Chondrocyte (in vitro differentiated cells): ENCODE data around the gene ZFR2. TPM values are rescaled to one million over a fixed set of nuclear protein-coding genes. Genes with fewer than 3 reads are reported as not detected.

Source experiments
- DNase-seq: peaks from one replicate; pipeline ENCODE4 v3.0.0; 2021; ENCODE audit warnings: mixed read lengths, low spot score
- H3K27ac Mint-ChIP-seq: one replicate; pipeline ENCODE4 v1.8.0; 2021; ENCODE audit warnings: mild to moderate bottlenecking, moderate library complexity, mixed read lengths; ENCODE audit not compliant: unreplicated experiment
- H3K27me3 Mint-ChIP-seq: 2 replicates; pipeline ENCODE4 v1.8.0; 2021; ENCODE audit warnings: low read depth, mixed read lengths
- H3K36me3 Mint-ChIP-seq: 2 replicates; pipeline ENCODE4 v1.8.0; 2021; ENCODE audit warnings: low read depth, mixed read lengths
- H3K4me1 Mint-ChIP-seq: 2 replicates; pipeline ENCODE4 v1.8.0; 2021; ENCODE audit warnings: low read depth, mild to moderate bottlenecking, mixed read lengths
- H3K4me3 Mint-ChIP-seq: one replicate; pipeline ENCODE4 v1.8.0; 2021; ENCODE audit warnings: mild to moderate bottlenecking, moderate library complexity, mixed read lengths; ENCODE audit not compliant: unreplicated experiment
- H3K9me3 Mint-ChIP-seq: 2 replicates; pipeline ENCODE4 v1.8.0; 2021; ENCODE audit warnings: low read depth, mixed read lengths
- total RNA-seq: library from RNA; stranded (reverse); gene quantifications from 3 replicates; pipeline ENCODE4 v1.2.1, GENCODE V29; 2021
- TF ChIP-seq, protein P1 (sequence below): fragments of 200-600 bp; sonication (generic); IDR thresholded peaks from 2 replicates; pipeline ENCODE4 v1.5.0; 2021; ENCODE audit warnings: antibody characterized with exemption, mild to moderate bottlenecking, moderate library complexity

Gene ZFR2
- total RNA-seq, 1 donor from 2014 or later: not detected

DNA sequence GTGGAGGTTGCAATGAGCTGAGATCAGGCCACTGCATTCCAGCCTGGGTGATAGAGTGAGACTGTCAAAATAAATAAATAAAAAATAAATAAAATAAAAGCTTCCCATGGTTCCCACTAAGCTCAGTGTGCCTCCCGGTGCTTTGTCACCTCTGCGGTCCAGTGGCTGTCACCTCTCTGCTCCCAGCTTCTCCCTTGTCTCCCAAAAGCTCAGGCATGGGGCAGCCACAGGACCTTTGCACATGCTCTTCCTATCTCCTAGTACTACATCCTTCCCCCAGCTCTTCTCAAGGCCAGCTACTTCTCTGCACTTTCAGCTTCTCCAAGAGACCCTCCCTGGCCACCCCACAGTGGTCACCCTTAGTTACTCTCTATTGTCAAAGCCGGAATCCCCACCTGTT is 75.0 kb downstream of the ZFR2 start:
- Mint-ChIP-seq H3K27me3 (peaks cover 29% of the 10 kb centered on the region), H3K27ac (no peak overlapping the region), H3K36me3 (peaks cover 11% of the 10 kb centered on the region), H3K9me3 (peaks cover 17% of the 10 kb centered on the region), H3K4me1 (no peaks in the 10 kb centered on the region), H3K4me3 (no peak overlapping the region)
- no peak for DNase-seq
- TF ChIP-seq, protein P1, sequence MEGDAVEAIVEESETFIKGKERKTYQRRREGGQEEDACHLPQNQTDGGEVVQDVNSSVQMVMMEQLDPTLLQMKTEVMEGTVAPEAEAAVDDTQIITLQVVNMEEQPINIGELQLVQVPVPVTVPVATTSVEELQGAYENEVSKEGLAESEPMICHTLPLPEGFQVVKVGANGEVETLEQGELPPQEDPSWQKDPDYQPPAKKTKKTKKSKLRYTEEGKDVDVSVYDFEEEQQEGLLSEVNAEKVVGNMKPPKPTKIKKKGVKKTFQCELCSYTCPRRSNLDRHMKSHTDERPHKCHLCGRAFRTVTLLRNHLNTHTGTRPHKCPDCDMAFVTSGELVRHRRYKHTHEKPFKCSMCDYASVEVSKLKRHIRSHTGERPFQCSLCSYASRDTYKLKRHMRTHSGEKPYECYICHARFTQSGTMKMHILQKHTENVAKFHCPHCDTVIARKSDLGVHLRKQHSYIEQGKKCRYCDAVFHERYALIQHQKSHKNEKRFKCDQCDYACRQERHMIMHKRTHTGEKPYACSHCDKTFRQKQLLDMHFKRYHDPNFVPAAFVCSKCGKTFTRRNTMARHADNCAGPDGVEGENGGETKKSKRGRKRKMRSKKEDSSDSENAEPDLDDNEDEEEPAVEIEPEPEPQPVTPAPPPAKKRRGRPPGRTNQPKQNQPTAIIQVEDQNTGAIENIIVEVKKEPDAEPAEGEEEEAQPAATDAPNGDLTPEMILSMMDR: no peak

DNA sequence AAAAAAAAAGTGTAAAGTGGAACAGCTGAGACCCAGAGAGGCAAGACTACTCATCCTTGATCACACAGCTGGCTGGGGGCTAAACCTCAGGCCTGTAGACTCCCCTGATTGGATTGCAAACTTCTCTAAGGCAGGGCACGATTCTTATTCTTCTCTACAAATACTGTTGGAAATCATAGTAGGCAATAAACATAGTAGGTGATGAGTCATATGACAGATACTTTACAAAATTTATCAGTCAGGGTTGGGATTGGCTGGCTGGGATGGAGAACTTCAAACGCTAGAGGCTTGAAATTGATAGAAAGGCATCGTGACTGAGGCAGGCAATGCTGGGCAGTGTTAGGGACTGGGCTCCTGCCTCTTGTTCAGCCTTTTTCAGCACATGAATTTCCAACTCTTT is 76.7 kb downstream of the ZFR2 start:
- no peak overlapping the region for H3K27ac Mint-ChIP-seq
- H3K36me3 Mint-ChIP-seq: peaks cover 11% of the 10 kb centered on the region
- DNase-seq: no peak
- H3K9me3 Mint-ChIP-seq: peaks cover 17% of the 10 kb centered on the region
- H3K4me1 Mint-ChIP-seq: no peaks in the 10 kb centered on the region
- peaks cover 27% of the 10 kb centered on the region for H3K27me3 Mint-ChIP-seq
- no peak overlapping the region for H3K4me3 Mint-ChIP-seq
- TF ChIP-seq, protein P1: no peak

DNA sequence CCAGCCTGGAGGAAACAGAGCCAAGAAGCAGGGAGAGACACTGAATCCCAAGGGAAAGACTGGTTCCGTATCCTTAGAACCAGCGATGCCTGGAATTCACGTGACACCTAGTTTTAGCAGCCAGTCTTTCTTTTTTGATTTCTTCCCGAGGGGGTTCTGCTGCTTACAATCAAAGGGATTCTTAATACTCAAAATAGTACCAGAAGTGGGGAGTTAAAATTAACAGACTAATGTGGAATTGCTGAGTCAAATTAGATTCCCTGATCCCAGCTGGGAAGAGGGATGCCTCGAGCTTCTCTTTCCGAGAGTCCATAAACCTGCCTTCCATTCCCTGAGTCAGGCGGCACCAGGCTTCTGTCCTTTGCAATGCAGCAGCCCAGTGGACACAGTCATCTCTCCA is 77.9 kb downstream of the ZFR2 start:
- TF ChIP-seq, protein P1: no peak
- H3K36me3 Mint-ChIP-seq: peaks cover 8% of the 10 kb centered on the region
- no peak for DNase-seq
- no peak overlapping the region for H3K4me3 Mint-ChIP-seq
- H3K27ac Mint-ChIP-seq: no peak overlapping the region
- peaks cover 22% of the 10 kb centered on the region for H3K27me3 Mint-ChIP-seq
- no peaks in the 10 kb centered on the region for H3K4me1 Mint-ChIP-seq
- peaks cover 11% of the 10 kb centered on the region for H3K9me3 Mint-ChIP-seq

DNA sequence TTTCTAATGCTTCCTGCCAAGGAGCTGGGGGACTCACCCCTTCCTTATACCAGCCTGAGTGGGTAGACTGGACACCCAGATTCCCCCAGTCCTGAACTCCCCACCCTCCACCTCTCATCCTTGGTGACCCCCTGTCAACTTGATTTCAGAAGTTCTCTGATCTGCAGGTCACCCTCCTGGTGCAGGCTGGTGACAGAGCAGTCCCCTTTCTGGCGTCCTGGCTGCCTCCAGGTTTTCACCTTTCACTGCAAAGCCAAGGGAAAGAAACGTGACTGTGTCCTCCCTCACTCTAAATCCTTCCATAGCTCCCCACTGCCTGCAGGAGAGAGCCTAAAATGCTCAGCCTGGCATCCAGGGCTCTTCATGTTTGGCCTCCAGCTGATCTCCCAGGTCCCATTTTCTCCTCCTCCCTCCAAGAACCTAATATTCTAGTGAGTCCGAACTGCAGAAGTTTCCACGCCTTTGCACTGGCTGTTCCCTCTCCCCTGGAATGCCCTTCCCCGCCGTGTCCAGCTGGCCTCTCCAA is 78.6 kb downstream of the ZFR2 start:
- peaks cover 11% of the 10 kb centered on the region for H3K9me3 Mint-ChIP-seq
- H3K27me3 Mint-ChIP-seq: peaks cover 22% of the 10 kb centered on the region
- no peak overlapping the region for H3K4me3 Mint-ChIP-seq
- no peaks in the 10 kb centered on the region for H3K4me1 Mint-ChIP-seq
- H3K27ac Mint-ChIP-seq: no peak overlapping the region
- no peak for DNase-seq
- peaks cover 8% of the 10 kb centered on the region for H3K36me3 Mint-ChIP-seq
- TF ChIP-seq, protein P1: no peak

DNA sequence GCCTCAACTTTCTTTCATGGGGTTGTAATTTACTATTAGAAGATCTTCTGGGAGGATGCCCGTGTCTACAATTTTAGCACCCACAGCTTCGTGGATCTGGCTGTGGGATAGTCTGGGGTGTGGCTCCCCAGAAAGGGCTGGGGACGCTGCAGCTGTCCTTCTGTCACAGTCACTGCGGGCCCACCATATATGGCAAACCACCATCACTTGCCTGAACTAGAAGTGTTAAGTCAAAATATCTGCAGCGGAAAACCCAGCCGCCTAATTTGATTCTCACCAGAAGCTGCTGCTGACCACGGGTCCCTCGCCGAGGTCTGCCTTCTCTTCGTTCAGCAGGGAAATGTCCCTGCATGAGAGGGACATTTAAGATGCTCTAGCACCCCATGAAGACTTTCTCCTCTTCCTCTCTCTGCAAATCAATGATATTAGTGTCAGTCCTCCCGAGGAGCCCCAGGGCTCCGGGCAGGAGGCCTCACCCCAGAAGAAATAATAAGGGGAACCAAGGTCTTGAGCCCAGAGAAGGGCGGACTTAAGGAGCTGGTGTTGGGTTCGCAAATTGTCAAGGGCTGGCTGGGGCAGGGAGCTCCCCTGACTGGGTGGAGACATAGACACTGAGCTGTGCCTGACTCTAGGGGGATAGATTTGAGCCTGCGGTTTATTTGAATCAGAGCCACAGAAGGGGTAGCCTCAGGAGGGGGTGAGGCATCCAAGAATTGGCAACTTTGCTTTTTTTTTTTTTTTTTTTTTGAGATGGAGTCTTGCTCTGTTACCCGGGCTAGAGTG is 79.7 kb downstream of the ZFR2 start:
- TF ChIP-seq, protein P1: no peak
- DNase-seq: no peak
- H3K27me3 Mint-ChIP-seq: peaks cover 31% of the 10 kb centered on the region
- H3K27ac Mint-ChIP-seq: no peak overlapping the region
- no peaks in the 10 kb centered on the region for H3K4me1 Mint-ChIP-seq
- no peak overlapping the region for H3K4me3 Mint-ChIP-seq
- peaks cover 11% of the 10 kb centered on the region for H3K9me3 Mint-ChIP-seq
- peaks cover 8% of the 10 kb centered on the region for H3K36me3 Mint-ChIP-seq
